HCT116 (cell line): ENCODE results near the gene SUGP1. TPM values are rescaled to one million over a fixed set of nuclear protein-coding genes. Genes with fewer than 3 reads are reported as not detected.

ENCODE experiments used
- ATAC-seq: fragments of 200-7000 bp; cut with Tn5 transposase; 2 replicates; pipeline ENCODE4 v1.9.1; 2020; ENCODE audit warnings: mild to moderate bottlenecking, moderate library complexity
- BruUV-seq: library from RNA; stranded (reverse); fragments of 400-500 nt; replicated peaks from 2 replicates; lab custom pipeline; 2021; lab: Mats Ljungman, UMichigan
- CTCF ChIA-PET: fragments of 300-600 bp; sonication (Branson Sonifier 250); formaldehyde crosslinking; loops from one replicate; lab custom pipeline; 2021; ENCODE audit warnings: antibody characterized with exemption; lab: Charles Lee
- POLR2A ChIA-PET: fragments of 300-600, 350-600 bp; sonication (Branson Sonifier 250); formaldehyde crosslinking; loops from one replicate; lab custom pipeline; 2021; ENCODE audit warnings: antibody characterized with exemption; lab: Charles Lee
- RAD21 ChIA-PET, 2 experiments: fragments of 300-600 bp; sonication (Branson Sonifier 250); formaldehyde crosslinking; loops; one replicate each; lab custom pipeline; 2023; ENCODE audit warnings: low total read pairs in 2 of 2; ENCODE audit not compliant: uncharacterized antibody in 2 of 2, unreplicated experiment in 2 of 2, low non-redundant PET in 1 of 2; lab: Charles Lee
- DNase-seq: peaks from one replicate; pipeline ENCODE4 v3.0.0-alpha.2; 2010; ENCODE audit warnings: low read depth, low spot score
- H2AFZ ChIP-seq: fragments of 200-600 bp; shearing (Covaris generic), sonication (generic); 2 replicates; pipeline ENCODE4 v1.6.1; 2017; ENCODE audit warnings: low read depth, mixed run types, mixed read lengths, antibody characterized with exemption, low read length; ENCODE audit not compliant: poor library complexity, severe bottlenecking
- H3K27ac ChIP-seq: 2 replicates; pipeline ENCODE4 v1.5.1; 2012; ENCODE audit warnings: low read depth, low read length
- H3K27me3 ChIP-seq: fragments of 200-600 bp; sonication (generic); 2 replicates; pipeline ENCODE4 v1.6.1; 2016; ENCODE audit warnings: mixed run types, low read length, mixed read lengths; ENCODE audit not compliant: insufficient read depth
- H3K36me3 ChIP-seq, 2 experiments: fragments of 200-500 bp in 1 of 2; fragments of 200-600 bp in 1 of 2; sonication (Bioruptor generic) in 1 of 2; sonication (generic) in 1 of 2; 2 replicates each; pipeline versions ENCODE4 v1.5.1 to v1.6.1; 2014 to 2016; ENCODE audit warnings: low read length in 2 of 2, inconsistent platforms in 1 of 2, mixed read lengths in 1 of 2, mixed run types in 1 of 2; ENCODE audit not compliant: insufficient read depth in 2 of 2, control insufficient read depth in 1 of 2
- H3K4me1 ChIP-seq, 2 experiments: fragments of 200-600 bp in 1 of 2; sonication (generic) in 1 of 2; 2 replicates each; pipeline versions ENCODE4 v1.5.1 to v1.6.1; 2012 to 2017; ENCODE audit warnings: low read length in 2 of 2, inconsistent platforms in 1 of 2, mild to moderate bottlenecking in 1 of 2, mixed read lengths in 1 of 2, mixed run types in 1 of 2, moderate library complexity in 1 of 2; ENCODE audit not compliant: insufficient read depth in 2 of 2, control insufficient read depth in 1 of 2
- H3K4me2 ChIP-seq: fragments of 200-600 bp; sonication (generic); 2 replicates; pipeline ENCODE4 v1.6.1; 2017; ENCODE audit warnings: mixed run types, low read length, mixed read lengths
- H3K4me3 ChIP-seq, 2 experiments: fragments of 200-600 bp in 1 of 2; sonication (generic) in 1 of 2; replicated peaks in 1 of 2; 2 replicates each; pipeline ENCODE4 v1.5.1; 2011 to 2016; ENCODE audit warnings: low read length in 2 of 2, control low read depth in 1 of 2, low read depth in 1 of 2, mild to moderate bottlenecking in 1 of 2, mixed read lengths in 1 of 2, mixed run types in 1 of 2
- H3K79me2 ChIP-seq: fragments of 200-600 bp; sonication (generic); 2 replicates; pipeline ENCODE4 v1.6.1; 2017; ENCODE audit warnings: mild to moderate bottlenecking, mixed run types, low read length, moderate library complexity, mixed read lengths; ENCODE audit not compliant: insufficient read depth
- H3K9ac ChIP-seq: fragments of 200-600 bp; sonication (generic); 2 replicates; pipeline ENCODE4 v1.6.1; 2016; ENCODE audit warnings: low read length, mixed read lengths
- H3K9me2 ChIP-seq: fragments of 200-600 bp; sonication (generic), shearing (Covaris generic); 2 replicates; pipeline ENCODE4 v1.6.1; 2017; ENCODE audit warnings: mixed run types, mild to moderate bottlenecking, moderate library complexity; ENCODE audit not compliant: insufficient read depth
- H3K9me3 ChIP-seq, 2 experiments: fragments of 200-500 bp in 1 of 2; fragments of 200-600 bp in 1 of 2; sonication (Bioruptor generic) in 1 of 2; sonication (generic) in 1 of 2; 2 replicates each; pipeline ENCODE4 v1.6.1; 2014 to 2017; ENCODE audit warnings: low read length in 2 of 2, mixed read lengths in 2 of 2, inconsistent platforms in 1 of 2, low read depth in 1 of 2, mild to moderate bottlenecking in 1 of 2, mixed run types in 1 of 2, moderate library complexity in 1 of 2; ENCODE audit not compliant: control insufficient read depth in 1 of 2, insufficient read depth in 1 of 2
- H4K20me1 ChIP-seq: fragments of 200-600 bp; sonication (generic), shearing (Covaris generic); 2 replicates; pipeline ENCODE4 v1.6.1; 2017; ENCODE audit warnings: mixed run types, mild to moderate bottlenecking, moderate library complexity; ENCODE audit not compliant: insufficient read depth
- ATF3 ChIP-seq: IDR thresholded peaks from 2 replicates; pipeline ENCODE4 v1.6.1; 2012
- CTCF ChIP-seq, 3 experiments: fragments of 200-600 bp in 1 of 3; sonication (generic) in 1 of 3; IDR thresholded peaks in 2 of 3; conservative IDR thresholded peaks in 1 of 3; 2 replicates each; pipeline ENCODE4 v1.5.1; 2012 to 2017; ENCODE audit warnings: low read depth in 2 of 3, low read length in 2 of 3, antibody characterized with exemption in 1 of 3, borderline replicate concordance in 1 of 3, control low read depth in 1 of 3, mild to moderate bottlenecking in 1 of 3, mixed read lengths in 1 of 3, mixed run types in 1 of 3, moderate library complexity in 1 of 3; ENCODE audit not compliant: insufficient read depth in 1 of 3
- EZH2 ChIP-seq: fragments of 200-600 bp; sonication (generic); IDR thresholded peaks from 2 replicates; pipeline ENCODE4 v1.6.1; 2017; ENCODE audit warnings: antibody characterized with exemption, mixed run types
- FOSL1 ChIP-seq: IDR thresholded peaks from 2 replicates; pipeline ENCODE4 v1.6.1; 2012; ENCODE audit warnings: low read depth
- JUND ChIP-seq: IDR thresholded peaks from 2 replicates; pipeline ENCODE4 v1.6.1; 2012
- POLR2AphosphoS5 ChIP-seq: IDR thresholded peaks from 2 replicates; pipeline ENCODE4 v1.6.1; 2011; ENCODE audit warnings: mild to moderate bottlenecking, low read depth, low read length, moderate library complexity
- RAD21 ChIP-seq: IDR thresholded peaks from 2 replicates; pipeline ENCODE4 v1.6.1; 2012; ENCODE audit warnings: low read depth, mild to moderate bottlenecking
- SIN3A ChIP-seq: IDR thresholded peaks from 2 replicates; pipeline ENCODE4 v1.6.1; 2012; ENCODE audit warnings: low read depth
- SP1 ChIP-seq: IDR thresholded peaks from 2 replicates; pipeline ENCODE4 v1.6.1; 2012; ENCODE audit warnings: low read depth
- SRF ChIP-seq: IDR thresholded peaks from 2 replicates; pipeline ENCODE4 v1.6.1; 2012; ENCODE audit warnings: low read depth
- ZBTB33 ChIP-seq: IDR thresholded peaks from 2 replicates; pipeline ENCODE4 v1.6.1; 2011; ENCODE audit warnings: mild to moderate bottlenecking, low read length, moderate library complexity; ENCODE audit not compliant: insufficient replicate concordance; ENCODE audit errors: extremely low read depth
- ZFX ChIP-seq: fragments of 450-650 bp; IDR thresholded peaks from 2 replicates; pipeline ENCODE4 v1.6.1; 2017
- intact Hi-C: fragments of 100-400 bp; cut with micrococcal nuclease; formaldehyde crosslinking; loops from 2 replicates; pipeline ENCODE4 v1.10.0; 2022
- total RNA-seq: library from RNA; stranded (reverse); gene quantifications from one replicate; pipeline ENCODE4 v1.2.1, GENCODE V29; 2021; ENCODE audit not compliant: unreplicated experiment

The SUGP1 gene
- total RNA-seq, 1 experiment from 2014 or later, result 47.6 TPM

DNA sequence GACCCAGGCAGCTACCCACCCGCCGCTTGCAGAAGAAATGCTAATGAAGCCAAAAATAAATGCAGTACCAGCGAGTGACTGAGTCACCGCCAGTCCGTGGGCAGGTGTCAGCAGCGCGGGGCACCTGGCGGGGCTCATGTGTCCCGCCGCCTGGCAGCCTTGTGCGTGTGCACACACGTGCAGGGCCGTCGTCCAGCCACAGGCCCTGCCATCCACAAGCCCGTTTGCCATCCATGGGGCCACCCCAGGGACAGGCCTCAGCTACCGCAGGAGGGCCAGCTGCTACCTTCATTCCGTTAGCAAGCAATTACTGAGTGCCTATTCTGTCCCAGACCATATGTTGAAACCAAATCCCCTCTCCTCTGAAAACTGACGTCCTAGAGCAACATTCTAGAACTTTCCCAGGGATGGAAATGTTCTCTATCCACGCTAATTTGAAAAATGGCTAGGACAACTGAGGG is 88.0 kb downstream of the SUGP1 start:
- H3K36me3 ChIP-seq, result no peaks in the 10 kb centered on the region
- TF ChIP-seq CTCF (IDR thresholded peaks at IDR 0.05 in 2 of 3, conservative IDR thresholded peaks at IDR 0.05 in 1 of 3; ENCODE audit: borderline replicate concordance in 1 of 3, insufficient read depth in 1 of 3, low read depth in 2 of 3, low read length in 2 of 3) (no peak), JUND (no peak), POLR2AphosphoS5 (no peak), SRF (no peak), FOSL1 (no peak), RAD21 (no peak), EZH2 (no peak), ZFX (no peak), ZBTB33 (no peak), ATF3 (no peak), SIN3A (no peak), SP1 (no peak)
- intact Hi-C loops, result no loop called here
- CTCF ChIA-PET, result no interaction called here
- BruUV-seq, result no TSS peak
- POLR2A ChIA-PET, result interaction anchor here (1.0 kb wide), 1 partner anchor 29 kb away, joined by 3 read pairs; the partner anchor contains the start of gene NR2C2AP
- H3K4me3 ChIP-seq, result no peak overlapping the region
- no peak overlapping the region for H3K4me2 ChIP-seq
- no peak for ATAC-seq
- RAD21 ChIA-PET, result no interaction called here
- H3K9me2 ChIP-seq, result no peaks in the 10 kb centered on the region
- no peak overlapping the region for H3K27ac ChIP-seq
- peaks cover 10 to 21% of the 10 kb centered on the region in 2 experiments; a peak in 3 of 4 replicates for H3K9me3 ChIP-seq
- no peaks in the 10 kb centered on the region for H3K4me1 ChIP-seq
- no peaks in the 10 kb centered on the region for H4K20me1 ChIP-seq
- peaks cover 6% of the 10 kb centered on the region; the same call in 1 of the 2 replicates for H3K27me3 ChIP-seq
- H3K9ac ChIP-seq, result no peak overlapping the region
- no peaks in the 10 kb centered on the region for H3K79me2 ChIP-seq
- no peak overlapping the region for H2AFZ ChIP-seq
- no peak for DNase-seq
